Colonic mucosa (tissue), 4 donors: ENCODE results near the gene FAM167B. TPM values are rescaled to one million over a fixed set of nuclear protein-coding genes. Genes with fewer than 3 reads are reported as not detected.
A peak's percentile ranks its signal among the peaks of the same experiment; 100 is the strongest.

Experiments used
- DNase-seq: peaks from one replicate; pipeline ENCODE4 v3.0.0-alpha.2; 2020
- H3K27ac ChIP-seq: fragments of 200-600 bp; one replicate; pipeline ENCODE4 v1.8.0; 2021
- H3K27me3 ChIP-seq: fragments of 200-600 bp; one replicate; pipeline ENCODE4 v1.8.0; 2021
- H3K36me3 ChIP-seq: fragments of 200-600 bp; one replicate; pipeline ENCODE4 v1.8.0; 2021
- H3K4me1 ChIP-seq: fragments of 200-600 bp; one replicate; pipeline ENCODE4 v1.8.0; 2021; ENCODE audit warnings: mild to moderate bottlenecking
- H3K4me3 ChIP-seq: fragments of 200-600 bp; one replicate; pipeline ENCODE4 v1.8.0; 2021
- H3K9ac ChIP-seq, 2 donors: one replicate each; pipeline ENCODE4 v1.7.0; 2013; ENCODE audit warnings: control low read depth in 2 of 2, low read depth in 2 of 2, low read length in 2 of 2
- H3K9me3 ChIP-seq: fragments of 200-600 bp; one replicate; pipeline ENCODE4 v1.8.0; 2021
- CTCF ChIP-seq: fragments of 200-600 bp; IDR thresholded peaks from one replicate; pipeline ENCODE4 v1.8.0; 2022; ENCODE audit warnings: antibody characterized with exemption, mild to moderate bottlenecking
- intact Hi-C: fragments of 100-400 bp; cut with DNase I; formaldehyde crosslinking; loops from one replicate; pipeline ENCODE4 v1.14.1; 2022
- total RNA-seq, 2 donors: library from RNA; stranded (reverse); fragmentation: NEBNext Ultra II Directional in 1 of 2; extraction: Animal tissue kit (Norgen Biotek cat#: 25700) in 1 of 2; gene quantifications; one replicate each; pipeline ENCODE4 v1.2.1, GENCODE V29; 2021
- donor health status: healthy.
- donor health status: DM: no; HTN: no; CAD: no.
- donor health status: DM: no; HTN: no; CAD: no.

Gene FAM167B
- 1 to 10 TPM; 4.2 to 5.5 TPM for total RNA-seq

GRCh38 chr1:32246888-32247273, at the start of gene FAM167B:
Gene FAM167B, plus strand, starts transcription at chr1:32247222. Its CDS starts 200 bp downstream, at chr1:32247422.
- Histone ChIP-seq H3K9me3 (no peaks in the 10 kb centered on the region), H3K4me1 (peaks cover 10% of the 10 kb centered on the region), H3K9ac (no peak within 1 kb of the TSS)

GRCh38 chr1:32197837-32198236, 49.2 kb upstream of the FAM167B start:
- Histone ChIP-seq H3K27me3 (no peaks in the 10 kb centered on the region), H3K36me3 (peaks cover 27% of the 10 kb centered on the region), H3K27ac (no peak overlapping the region), H3K9ac (no peak overlapping the region), H3K4me3 (no peak overlapping the region), H3K9me3 (no peaks in the 10 kb centered on the region), H3K4me1 (peaks cover 3% of the 10 kb centered on the region)
- no peak for DNase-seq
- intact Hi-C loops, result no loop called here
- TF ChIP-seq CTCF, result no peak

More at GRCh38 chr1:32246888-32247273, at the start of gene FAM167B:
- DNase-seq, result peak; percentile 61
- Histone ChIP-seq H3K4me3 (no peak within 1 kb of the TSS), H3K27me3 (no peaks in the 10 kb centered on the region), H3K27ac (peak within 1 kb of the TSS; percentile 63), H3K36me3 (no peaks in the 10 kb centered on the region)
- no peak for TF ChIP-seq CTCF
- intact Hi-C loops, result loop anchor here (10.0 kb wide), 1 partner anchor 88 kb away; the partner anchor contains the start of gene MARCKSL1

GRCh38 chr1:32198237-32199042, 48.6 kb upstream of the FAM167B start:
- Histone ChIP-seq H3K36me3 (peaks cover 27% of the 10 kb centered on the region), H3K4me3 (no peak overlapping the region), H3K27me3 (no peaks in the 10 kb centered on the region), H3K9ac (no peak overlapping the region), H3K27ac (no peak overlapping the region), H3K9me3 (no peaks in the 10 kb centered on the region), H3K4me1 (peaks cover 3% of the 10 kb centered on the region)
- no peak for TF ChIP-seq CTCF
- DNase-seq, result no peak
- intact Hi-C loops, result no loop called here

- DNase-seq, result no peak
- Histone ChIP-seq H3K4me1 (peaks cover 3% of the 10 kb centered on the region), H3K4me3 (no peak overlapping the region), H3K9me3 (no peaks in the 10 kb centered on the region), H3K27ac (no peak overlapping the region), H3K36me3 (peaks cover 21% of the 10 kb centered on the region), H3K27me3 (no peaks in the 10 kb centered on the region), H3K9ac (peak overlapping the region in 1 of 2 donors; percentile 56)
- TF ChIP-seq CTCF, result no peak
- intact Hi-C loops, result no loop called here
These were observed 47.8 kb upstream of the FAM167B start for GRCh38 chr1:32199043-32199716.

- no peak for DNase-seq
- Histone ChIP-seq H3K4me3 (no peak overlapping the region), H3K4me1 (peaks cover 3% of the 10 kb centered on the region), H3K36me3 (peaks cover 15% of the 10 kb centered on the region), H3K27me3 (no peaks in the 10 kb centered on the region), H3K27ac (peak overlapping the region; percentile 69), H3K9me3 (no peaks in the 10 kb centered on the region), H3K9ac (peak overlapping the region in 1 of 2 donors; percentile 56)
- intact Hi-C loops, result no loop called here
- TF ChIP-seq CTCF, result no peak
These were observed 47.3 kb upstream of the FAM167B start for GRCh38 chr1:32199717-32200072.
